GOT3 (cell line): Measurements from ENCODE around the gene RNASE13.

ENCODE experiments used
- DNase-seq: peaks from one replicate; lab custom pipeline; 2025; ENCODE audit warnings: mixed read lengths; lab: John Stamatoyannopoulos, UW

Gene RNASE13

GRCh38 chr14:21063479-21063878, 28.9 kb upstream of the RNASE13 start:
- no peak for DNase-seq

DNA sequence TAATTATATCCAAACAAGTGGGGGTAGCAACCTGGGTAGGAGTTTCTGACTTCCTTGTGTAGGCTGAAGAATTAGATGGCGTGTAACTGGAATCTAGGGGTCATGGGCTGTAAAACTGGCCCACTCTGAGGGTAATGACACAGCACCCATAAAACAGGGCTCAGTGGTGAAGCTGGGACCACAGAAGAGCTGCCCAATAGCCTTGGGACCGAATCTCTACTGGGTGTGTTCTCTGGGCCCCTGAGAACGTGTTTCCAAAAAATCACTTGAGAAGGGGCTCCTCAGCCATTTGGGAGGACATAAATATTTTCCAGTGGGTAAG, 26.7 kb upstream of the RNASE13 start:
- no peak for DNase-seq

DNA sequence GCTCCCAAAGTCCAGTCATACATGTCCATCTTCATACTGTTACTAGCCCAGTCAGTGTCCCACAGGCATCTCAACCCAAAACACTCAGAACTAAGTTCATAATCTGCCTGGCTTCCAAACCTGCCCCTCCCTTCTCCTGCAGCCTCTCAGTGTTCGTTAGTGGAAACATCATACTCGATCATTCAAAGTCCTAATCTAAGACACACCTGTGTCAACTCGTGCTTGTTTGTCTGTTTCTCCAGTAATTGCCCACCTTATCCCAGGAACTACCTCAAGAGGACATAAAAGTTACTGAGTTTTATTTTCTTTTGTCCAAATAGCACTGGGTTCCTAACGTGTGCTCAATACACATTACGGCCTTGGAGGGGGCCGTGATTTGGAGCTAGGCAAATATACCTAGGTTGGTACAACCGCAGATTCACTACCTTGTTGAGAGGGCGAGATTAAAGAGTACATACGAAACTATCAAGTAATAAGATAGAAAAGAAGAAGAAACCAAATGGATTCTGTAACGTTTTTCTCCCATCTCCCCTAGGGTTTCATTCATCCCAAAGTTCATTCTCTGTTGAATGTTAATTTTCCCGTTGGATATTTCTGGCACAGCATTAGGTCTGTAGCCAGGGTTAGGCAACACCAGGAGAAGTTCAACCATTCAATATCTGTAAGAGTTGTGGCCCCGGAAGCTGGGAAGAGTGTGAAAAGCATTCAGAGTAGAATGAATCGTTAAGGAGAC, 26.2 kb upstream of the RNASE13 start:
- no peak for DNase-seq

DNA sequence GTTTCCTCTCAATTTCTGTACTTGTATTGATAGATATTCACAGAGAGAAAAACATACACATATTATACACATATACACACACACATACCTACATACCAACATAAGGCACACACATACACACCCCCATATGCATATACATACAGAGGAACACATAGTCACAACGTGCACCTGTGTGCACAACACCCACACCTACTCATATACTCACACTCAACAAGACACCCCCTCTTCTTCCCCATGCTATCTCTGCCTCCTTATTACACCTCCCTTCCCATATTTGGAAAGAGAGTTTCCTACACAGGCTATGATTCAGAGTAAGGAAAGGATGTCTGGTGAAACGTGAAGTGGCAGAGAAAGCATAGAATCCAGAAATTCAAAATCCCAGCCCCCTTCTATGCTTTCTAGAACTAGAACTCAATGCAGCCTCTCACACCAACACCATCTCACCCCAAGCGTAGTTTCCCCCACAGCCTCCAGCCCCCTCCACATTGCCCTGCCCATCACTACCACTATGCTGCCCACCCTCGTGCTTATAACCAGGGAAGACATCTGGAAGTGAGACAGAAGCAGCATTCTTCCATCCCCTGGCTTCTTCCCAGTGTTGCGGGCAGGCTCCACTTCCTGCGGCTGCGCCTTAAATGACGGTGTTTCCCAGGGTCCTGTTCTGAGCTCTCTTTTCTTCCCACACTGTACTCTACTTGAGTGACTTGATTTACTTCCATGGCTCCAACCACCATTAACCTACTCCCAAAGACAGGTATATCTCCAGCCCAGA, 25.4 kb upstream of the RNASE13 start:
- DNase-seq, result no peak

- no peak for DNase-seq
Observed at GRCh38 chr14:21058903-21059302, 24.3 kb upstream of the RNASE13 start.

DNA sequence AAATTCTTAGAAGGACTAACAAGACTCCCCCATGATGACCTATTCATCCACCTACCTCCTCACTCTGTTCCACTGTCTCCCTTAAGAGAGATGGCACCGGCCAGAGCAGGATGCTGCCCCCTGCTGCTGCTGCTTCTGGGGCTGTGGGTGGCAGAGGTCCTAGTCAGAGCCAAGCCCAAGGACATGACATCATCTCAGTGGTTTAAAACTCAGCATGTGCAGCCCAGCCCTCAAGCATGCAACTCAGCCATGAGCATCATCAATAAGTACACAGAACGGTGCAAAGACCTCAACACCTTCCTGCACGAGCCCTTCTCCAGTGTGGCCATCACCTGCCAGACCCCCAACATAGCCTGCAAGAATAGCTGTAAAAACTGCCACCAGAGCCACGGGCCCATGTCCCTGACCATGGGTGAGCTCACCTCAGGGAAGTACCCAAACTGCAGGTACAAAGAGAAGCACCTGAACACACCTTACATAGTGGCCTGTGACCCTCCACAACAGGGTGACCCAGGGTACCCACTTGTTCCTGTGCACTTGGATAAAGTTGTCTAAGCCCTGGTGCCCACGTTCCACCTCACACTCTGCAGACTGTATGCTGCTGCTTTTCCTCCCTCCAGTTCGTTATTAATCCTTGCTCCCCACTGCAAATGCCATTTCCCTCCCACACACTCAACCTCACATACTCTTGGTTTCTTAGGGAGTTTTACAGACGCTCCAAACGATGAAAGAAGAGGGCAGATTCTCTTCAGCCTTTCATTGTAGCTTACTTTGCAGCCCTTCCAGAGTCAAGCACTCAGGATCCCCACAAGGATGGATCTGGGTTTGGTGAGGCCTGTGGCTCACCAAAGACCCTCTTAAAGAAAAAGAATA, 23.4 kb upstream of the RNASE13 start, which contains the start of gene RNASE8:
Gene RNASE8, plus strand, starts transcription at position 20 of the 873 bp plus-strand sequence. Its CDS starts 71 bp downstream, at position 91.
- no peak for DNase-seq

- DNase-seq, result no peak
Observed at GRCh38 chr14:21056520-21057163, 22.0 kb upstream of the RNASE13 start.

GRCh38 chr14:21055432-21056117, 21.0 kb upstream of the RNASE13 start:
- DNase-seq, result no peak

- no peak for DNase-seq
Observed at GRCh38 chr14:21054768-21055145, 20.1 kb upstream of the RNASE13 start.

DNA sequence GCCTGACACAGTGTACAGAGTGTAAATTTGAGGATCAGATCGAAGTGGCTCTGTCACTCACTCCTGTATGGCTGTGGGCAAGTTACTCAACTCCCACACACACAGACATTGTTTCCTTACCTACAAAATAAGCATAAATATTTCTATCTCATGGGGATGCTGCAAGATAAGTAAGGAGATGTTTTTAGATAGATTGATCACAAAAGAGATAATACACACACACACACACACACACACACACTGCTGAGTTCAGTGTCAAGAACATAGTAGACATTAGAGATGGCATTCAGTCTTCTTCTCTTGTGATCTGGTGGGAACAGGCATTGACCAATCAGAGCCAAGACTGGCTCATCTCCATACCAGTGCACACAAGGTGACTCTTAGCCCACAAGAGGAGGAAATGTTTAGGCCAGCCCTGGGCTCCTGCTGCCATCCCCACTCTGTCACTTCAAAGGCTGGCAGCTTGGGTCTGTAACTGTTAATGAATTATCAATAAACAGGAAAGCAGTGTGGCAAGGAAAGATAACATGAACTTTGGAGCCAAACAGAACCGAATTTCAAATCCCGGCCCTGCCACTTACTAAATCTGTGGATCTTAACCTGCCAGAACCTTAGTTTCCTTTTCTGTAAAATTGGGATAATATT, 19.6 kb upstream of the RNASE13 start:
- DNase-seq, result no peak

DNA sequence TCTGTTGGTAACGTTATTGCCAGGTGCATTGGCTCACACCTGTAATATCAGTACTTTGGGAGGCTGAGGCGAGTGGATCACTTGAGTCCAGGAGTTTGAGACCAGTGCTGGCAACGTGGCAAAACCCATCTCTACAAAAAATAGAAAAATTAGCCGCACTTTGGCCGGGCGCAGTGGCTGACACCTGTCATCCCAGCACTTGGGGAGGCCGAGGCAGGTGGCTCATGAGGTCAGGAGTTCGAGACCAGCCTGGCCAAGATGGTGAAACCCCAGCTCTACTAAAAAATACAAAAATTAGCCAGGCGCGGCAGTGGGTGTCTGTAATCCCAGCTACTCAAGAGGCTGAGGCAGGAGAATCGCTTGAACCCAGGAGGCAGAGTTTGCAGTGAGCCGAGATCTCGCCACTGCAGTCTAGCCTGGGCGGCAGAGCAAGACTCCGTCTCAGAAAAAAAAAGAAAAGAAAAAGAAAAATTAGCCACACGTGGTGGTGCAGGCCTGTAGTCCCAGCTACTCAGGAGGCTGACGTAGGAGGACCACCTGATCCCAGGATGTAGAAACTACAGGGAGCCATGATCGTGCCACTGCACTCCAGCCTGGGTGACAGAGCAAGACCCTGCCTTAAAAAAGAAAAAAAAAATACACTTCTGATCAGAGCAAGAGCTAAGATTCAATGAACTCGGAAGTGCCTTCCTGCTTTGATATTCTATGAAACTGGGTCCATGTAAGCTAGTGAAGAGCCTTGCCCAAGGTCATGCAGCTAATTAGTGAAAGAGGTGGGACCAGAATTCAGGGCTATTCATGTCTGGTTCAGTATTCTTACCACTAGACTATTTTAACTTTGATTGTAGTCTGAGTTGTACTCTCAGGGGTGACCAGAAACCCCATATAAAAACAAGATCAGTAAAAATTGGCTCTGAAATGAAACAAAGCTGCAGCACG, 18.8 kb upstream of the RNASE13 start:
- DNase-seq, result no peak

DNA sequence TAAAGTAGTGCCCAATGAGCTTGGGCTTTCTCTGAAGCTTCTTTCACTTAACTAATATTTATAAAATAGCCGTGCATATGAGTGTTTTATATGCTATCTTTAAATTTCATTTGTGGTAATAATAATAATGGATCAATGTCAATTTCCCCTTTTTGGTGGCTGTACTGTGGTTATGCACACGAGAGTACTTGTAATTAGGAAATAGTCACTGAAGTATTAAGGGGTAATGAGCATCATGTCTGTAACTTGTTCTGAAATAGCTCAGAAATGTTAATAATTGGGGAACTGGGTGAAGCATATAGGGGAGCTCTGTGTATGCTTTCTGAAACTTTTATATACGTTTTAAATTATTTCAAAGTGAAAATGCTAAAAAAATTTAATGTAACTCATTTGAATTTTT, 16.0 kb upstream of the RNASE13 start:
- DNase-seq, result no peak

DNA sequence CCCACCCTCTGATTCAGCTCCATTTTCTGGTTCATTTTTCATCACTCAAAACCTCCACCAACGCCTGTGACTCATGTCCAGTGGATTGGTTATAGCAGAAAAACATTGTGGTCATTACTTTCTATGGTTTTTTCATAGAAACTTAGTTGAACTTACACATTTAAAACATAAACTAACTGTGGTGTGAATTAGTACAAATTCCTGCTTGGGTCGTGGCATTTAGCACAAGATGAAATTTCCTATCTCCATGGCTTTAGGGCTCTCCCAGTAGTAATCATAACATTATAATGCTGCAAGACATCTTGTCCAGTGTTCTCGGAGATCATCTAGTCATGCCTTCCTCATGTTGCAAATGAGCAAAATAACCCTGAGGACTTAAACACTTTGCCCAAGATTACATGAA, 14.7 kb upstream of the RNASE13 start:
- DNase-seq, result no peak

DNA sequence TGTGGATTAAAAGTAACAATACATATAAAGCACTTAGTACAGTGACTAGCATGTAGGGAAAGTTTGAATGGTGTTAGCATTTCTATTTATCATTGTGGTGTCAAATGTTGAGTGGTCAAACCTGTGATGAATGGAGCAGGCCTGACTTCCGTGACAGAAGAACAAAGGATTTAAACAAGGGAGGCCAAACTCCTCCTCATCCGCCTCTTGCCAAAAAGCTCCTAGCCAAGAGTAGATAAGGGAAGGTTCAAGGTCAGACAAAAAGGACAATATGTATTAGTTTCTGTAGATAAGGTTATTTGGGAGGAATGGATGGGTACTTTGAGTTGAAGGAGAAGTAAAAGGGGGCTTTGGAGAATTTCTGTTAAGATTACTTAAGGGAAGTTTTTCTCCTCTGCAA, 14.0 kb upstream of the RNASE13 start:
- no peak for DNase-seq

- DNase-seq, result no peak
Observed at GRCh38 chr14:21047378-21047781, 12.8 kb upstream of the RNASE13 start.

DNA sequence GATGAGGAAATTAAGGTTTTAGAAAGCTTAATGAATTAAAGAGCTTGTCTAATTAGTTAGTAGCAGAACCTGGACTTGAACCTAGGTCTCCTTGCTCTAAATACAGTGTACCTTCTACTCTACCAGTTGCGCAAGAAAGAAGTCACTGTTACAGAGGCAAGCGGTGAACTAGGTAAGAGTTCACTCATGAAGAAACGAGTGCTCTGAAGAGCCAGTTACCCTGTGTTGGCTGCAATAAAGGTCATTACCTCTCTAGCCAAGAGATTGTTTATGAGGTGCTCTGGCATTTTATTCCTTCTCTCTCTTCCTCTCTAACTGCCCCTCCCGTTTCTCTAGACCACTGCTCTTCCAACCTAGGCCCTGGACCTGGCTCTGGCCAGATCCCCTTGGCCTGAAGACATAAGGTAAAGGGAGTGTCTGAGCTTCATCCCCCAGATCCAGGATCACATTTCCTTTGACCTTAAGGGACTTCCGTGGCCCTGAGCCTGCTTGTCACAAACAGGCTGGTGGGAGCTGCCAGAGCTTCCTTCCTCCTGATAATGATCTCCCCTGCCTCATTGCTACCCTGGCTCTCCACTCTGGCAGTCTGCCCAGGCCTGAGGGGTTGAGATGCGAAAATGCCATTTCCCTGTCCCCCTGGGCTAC, 9.5 kb upstream of the RNASE13 start:
- no peak for DNase-seq

DNA sequence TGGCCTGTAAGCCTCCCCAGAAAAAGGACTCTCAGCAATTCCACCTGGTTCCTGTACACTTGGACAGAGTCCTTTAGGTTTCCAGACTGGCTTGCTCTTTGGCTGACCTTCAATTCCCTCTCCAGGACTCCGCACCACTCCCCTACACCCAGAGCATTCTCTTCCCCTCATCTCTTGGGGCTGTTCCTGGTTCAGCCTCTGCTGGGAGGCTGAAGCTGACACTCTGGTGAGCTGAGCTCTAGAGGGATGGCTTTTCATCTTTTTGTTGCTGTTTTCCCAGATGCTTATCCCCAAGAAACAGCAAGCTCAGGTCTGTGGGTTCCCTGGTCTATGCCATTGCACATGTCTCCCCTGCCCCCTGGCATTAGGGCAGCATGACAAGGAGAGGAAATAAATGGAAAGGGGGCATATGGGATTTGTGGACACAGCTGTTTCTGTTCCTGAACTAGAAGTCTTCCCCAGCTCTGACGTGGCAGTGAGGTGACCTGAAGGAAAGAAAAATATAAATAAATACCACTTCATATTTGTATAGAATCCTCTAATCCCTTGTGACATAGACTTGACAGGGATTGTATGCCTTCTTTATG, 8.9 kb upstream of the RNASE13 start:
- DNase-seq, result no peak

GRCh38 chr14:21042918-21043317, 8.3 kb upstream of the RNASE13 start:
- DNase-seq, result no peak
